ENCODE measurements around the gene RBPJ.

RBPJ gene

GRCh38 chr4:26297219-26297618, 23.6 kb upstream of the RBPJ start:
- Histone ChIP-seq H3K4me2 (ENCODE audit: low read length, poor library complexity, severe bottlenecking) (no peak overlapping the region), H3K4me3 (ENCODE audit: insufficient read depth in 1 of 2, low read depth in 1 of 2, low read length in 2 of 2) (no peak overlapping the region), H4K91ac (ENCODE audit: low read length) (no peak overlapping the region), H4K8ac (ENCODE audit: low read length) (no peak overlapping the region), H3K4ac (ENCODE audit: low read depth in 1 of 2, low read length in 2 of 2) (no peak overlapping the region), H3K27me3 (ENCODE audit: control insufficient read depth in 1 of 2, insufficient read depth in 1 of 2, low read length in 2 of 2) (no peaks in the 10 kb centered on the region), H2BK120ac (ENCODE audit: low read depth, low read length) (no peak overlapping the region), H3K36me3 (ENCODE audit: control insufficient read depth in 1 of 2, insufficient read depth in 2 of 2, low read depth in 1 of 2, low read length in 2 of 2) (no peaks in the 10 kb centered on the region), H3K27ac (ENCODE audit: low read length, poor library complexity, severe bottlenecking) (no peak overlapping the region), H3K18ac (ENCODE audit: low read depth in 1 of 2, low read length in 2 of 2) (no peak overlapping the region), H3K4me1 (ENCODE audit: control insufficient read depth, insufficient read depth, low read depth, low read length) (no peaks in the 10 kb centered on the region), H3K9me3 (ENCODE audit: control insufficient read depth, low read length) (no peaks in the 10 kb centered on the region), H3K23ac (ENCODE audit: low read length in 2 of 2) (no peak overlapping the region), H2BK15ac (ENCODE audit: low read depth, poor library complexity, severe bottlenecking) (no peak overlapping the region), H3K79me1 (replicated peaks; ENCODE audit: low read length, poor library complexity, severe bottlenecking) (no peaks in the 10 kb centered on the region), H2BK5ac (ENCODE audit: low read depth, low read length, poor library complexity, severe bottlenecking) (no peak overlapping the region), H3K9ac (ENCODE audit: low read length) (no peak overlapping the region), H2BK12ac (ENCODE audit: low read length in 2 of 2) (no peak overlapping the region), H3K14ac (ENCODE audit: low read length in 2 of 2) (no peak overlapping the region), H2AK5ac (ENCODE audit: low read length, severe bottlenecking) (no peak overlapping the region), H2AFZ (ENCODE audit: low read depth, low read length) (no peak overlapping the region)
- 66% methylated on average over 6 of the region's 7 CpGs for WGBS
- no peak for DNase-seq

GRCh38 chr4:26298198-26298947, 22.4 kb upstream of the RBPJ start:
- no peak overlapping the region for H4K8ac ChIP-seq (ENCODE audit: low read length)
- H3K9ac ChIP-seq (ENCODE audit: low read length), result peak overlapping the region; percentile 79
- H3K23ac ChIP-seq (ENCODE audit: low read length in 2 of 2), result no peak overlapping the region
- H2AFZ ChIP-seq (ENCODE audit: low read depth, low read length), result no peak overlapping the region
- no peak overlapping the region for H3K14ac ChIP-seq (ENCODE audit: low read length in 2 of 2)
- peak overlapping the region in 1 of 2 experiments; percentile 5 for H3K4me3 ChIP-seq (ENCODE audit: insufficient read depth in 1 of 2, low read depth in 1 of 2, low read length in 2 of 2)
- H3K27me3 ChIP-seq (ENCODE audit: control insufficient read depth in 1 of 2, insufficient read depth in 1 of 2, low read length in 2 of 2), result no peaks in the 10 kb centered on the region
- no peak overlapping the region for H4K91ac ChIP-seq (ENCODE audit: low read length)
- no peaks in the 10 kb centered on the region for H3K36me3 ChIP-seq (ENCODE audit: control insufficient read depth in 1 of 2, insufficient read depth in 2 of 2, low read depth in 1 of 2, low read length in 2 of 2)
- no peak overlapping the region for H3K18ac ChIP-seq (ENCODE audit: low read depth in 1 of 2, low read length in 2 of 2)
- no peaks in the 10 kb centered on the region for H3K4me1 ChIP-seq (ENCODE audit: control insufficient read depth, insufficient read depth, low read depth, low read length)
- H2BK12ac ChIP-seq (ENCODE audit: low read length in 2 of 2), result no peak overlapping the region
- no peak overlapping the region for H3K4me2 ChIP-seq (ENCODE audit: low read length, poor library complexity, severe bottlenecking)
- no peak overlapping the region for H2BK15ac ChIP-seq (ENCODE audit: low read depth, poor library complexity, severe bottlenecking)
- H3K27ac ChIP-seq (ENCODE audit: low read length, poor library complexity, severe bottlenecking), result no peak overlapping the region
- no peaks in the 10 kb centered on the region for H3K79me1 ChIP-seq (replicated peaks; ENCODE audit: low read length, poor library complexity, severe bottlenecking)
- H2AK5ac ChIP-seq (ENCODE audit: low read length, severe bottlenecking), result no peak overlapping the region
- no peak overlapping the region for H2BK5ac ChIP-seq (ENCODE audit: low read depth, low read length, poor library complexity, severe bottlenecking)
- H2BK120ac ChIP-seq (ENCODE audit: low read depth, low read length), result no peak overlapping the region
- 41% methylated on average over 3 of the region's 5 CpGs for WGBS
- H3K9me3 ChIP-seq (ENCODE audit: control insufficient read depth, low read length), result no peaks in the 10 kb centered on the region
- H3K4ac ChIP-seq (ENCODE audit: low read depth in 1 of 2, low read length in 2 of 2), result no peak overlapping the region
- no peak for DNase-seq

- Histone ChIP-seq H3K4me2 (ENCODE audit: low read length, poor library complexity, severe bottlenecking) (no peak overlapping the region), H3K4me1 (ENCODE audit: control insufficient read depth, insufficient read depth, low read depth, low read length) (no peaks in the 10 kb centered on the region), H4K8ac (ENCODE audit: low read length) (no peak overlapping the region), H3K27ac (ENCODE audit: low read length, poor library complexity, severe bottlenecking) (no peak overlapping the region), H3K36me3 (ENCODE audit: control insufficient read depth in 1 of 2, insufficient read depth in 2 of 2, low read depth in 1 of 2, low read length in 2 of 2) (no peaks in the 10 kb centered on the region), H3K18ac (ENCODE audit: low read depth in 1 of 2, low read length in 2 of 2) (no peak overlapping the region), H2AFZ (ENCODE audit: low read depth, low read length) (no peak overlapping the region), H3K79me1 (replicated peaks; ENCODE audit: low read length, poor library complexity, severe bottlenecking) (no peaks in the 10 kb centered on the region), H2BK120ac (ENCODE audit: low read depth, low read length) (no peak overlapping the region), H4K91ac (ENCODE audit: low read length) (no peak overlapping the region), H3K14ac (ENCODE audit: low read length in 2 of 2) (no peak overlapping the region), H3K23ac (ENCODE audit: low read length in 2 of 2) (no peak overlapping the region), H3K9ac (ENCODE audit: low read length) (peak overlapping the region; percentile 79), H2BK5ac (ENCODE audit: low read depth, low read length, poor library complexity, severe bottlenecking) (no peak overlapping the region), H2BK15ac (ENCODE audit: low read depth, poor library complexity, severe bottlenecking) (no peak overlapping the region), H2AK5ac (ENCODE audit: low read length, severe bottlenecking) (no peak overlapping the region), H3K9me3 (ENCODE audit: control insufficient read depth, low read length) (no peaks in the 10 kb centered on the region), H3K27me3 (ENCODE audit: control insufficient read depth in 1 of 2, insufficient read depth in 1 of 2, low read length in 2 of 2) (no peaks in the 10 kb centered on the region), H3K4ac (ENCODE audit: low read depth in 1 of 2, low read length in 2 of 2) (no peak overlapping the region), H3K4me3 (ENCODE audit: insufficient read depth in 1 of 2, low read depth in 1 of 2, low read length in 2 of 2) (no peak overlapping the region), H2BK12ac (ENCODE audit: low read length in 2 of 2) (no peak overlapping the region)
- WGBS, result 89% methylated on average over 8 of the region's 9 CpGs
- no peak for DNase-seq
Measured at GRCh38 chr4:26299254-26299882, 21.4 kb upstream of the RBPJ start.

- Histone ChIP-seq H2BK5ac (ENCODE audit: low read depth, low read length, poor library complexity, severe bottlenecking) (no peak overlapping the region), H3K4me1 (ENCODE audit: control insufficient read depth, insufficient read depth, low read depth, low read length) (no peaks in the 10 kb centered on the region), H2AK5ac (ENCODE audit: low read length, severe bottlenecking) (no peak overlapping the region), H2BK15ac (ENCODE audit: low read depth, poor library complexity, severe bottlenecking) (no peak overlapping the region), H3K23ac (ENCODE audit: low read length in 2 of 2) (no peak overlapping the region), H4K8ac (ENCODE audit: low read length) (no peak overlapping the region), H3K27me3 (ENCODE audit: control insufficient read depth in 1 of 2, insufficient read depth in 1 of 2, low read length in 2 of 2) (no peaks in the 10 kb centered on the region), H3K27ac (ENCODE audit: low read length, poor library complexity, severe bottlenecking) (no peak overlapping the region), H2BK12ac (ENCODE audit: low read length in 2 of 2) (no peak overlapping the region), H3K4me2 (ENCODE audit: low read length, poor library complexity, severe bottlenecking) (no peak overlapping the region), H3K9ac (ENCODE audit: low read length) (peak overlapping the region; percentile 44), H3K36me3 (ENCODE audit: control insufficient read depth in 1 of 2, insufficient read depth in 2 of 2, low read depth in 1 of 2, low read length in 2 of 2) (no peaks in the 10 kb centered on the region), H2BK120ac (ENCODE audit: low read depth, low read length) (no peak overlapping the region), H3K9me3 (ENCODE audit: control insufficient read depth, low read length) (no peaks in the 10 kb centered on the region), H4K91ac (ENCODE audit: low read length) (no peak overlapping the region), H3K4ac (ENCODE audit: low read depth in 1 of 2, low read length in 2 of 2) (no peak overlapping the region), H3K79me1 (replicated peaks; ENCODE audit: low read length, poor library complexity, severe bottlenecking) (no peaks in the 10 kb centered on the region), H3K14ac (ENCODE audit: low read length in 2 of 2) (no peak overlapping the region), H3K18ac (ENCODE audit: low read depth in 1 of 2, low read length in 2 of 2) (no peak overlapping the region), H2AFZ (ENCODE audit: low read depth, low read length) (no peak overlapping the region), H3K4me3 (ENCODE audit: insufficient read depth in 1 of 2, low read depth in 1 of 2, low read length in 2 of 2) (no peak overlapping the region)
- 72% methylated on average over 6 of the region's 8 CpGs for WGBS
- no peak for DNase-seq
Measured at GRCh38 chr4:26300314-26301307, 20.2 kb upstream of the RBPJ start.
